ENCODE data around the gene PCOLCE2. TPM values are rescaled to one million over a fixed set of nuclear protein-coding genes. Genes with fewer than 3 reads are reported as not detected.
A peak's percentile ranks its signal among the peaks of the same experiment; 100 is the strongest.

PCOLCE2 gene
- total RNA-seq, 4 donors from 2014 or later = 5.2 to 9.1 (median 6.0) TPM; not detected in 1

DNA sequence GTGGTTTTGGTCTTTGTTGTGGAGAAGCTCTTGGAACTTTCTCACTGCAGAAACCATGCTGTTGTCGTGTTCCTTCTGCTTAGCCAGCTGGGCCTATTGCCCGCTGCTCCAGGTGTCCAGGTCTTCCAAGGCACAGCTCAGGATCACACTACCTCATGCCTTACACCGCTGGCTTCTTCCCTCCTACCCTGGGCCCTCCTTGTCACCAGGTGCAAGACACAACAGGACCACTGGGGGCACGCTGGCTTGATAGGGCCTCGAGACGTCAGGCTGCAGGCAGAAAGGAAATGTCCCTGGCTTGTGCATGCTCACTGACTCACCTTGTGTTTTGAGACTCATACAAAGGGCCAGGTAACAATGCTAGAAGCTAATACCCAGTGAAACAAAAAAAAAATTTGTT, 42.3 kb upstream of the PCOLCE2 start:
- Histone ChIP-seq H3K27me3 (no peaks in the 10 kb centered on the region), H3K4me3 (no peak overlapping the region), H3K4me1 (peaks cover 0 to 9% (median 3%) of the 10 kb centered on the region in 4 donors), H3K36me3 (no peaks in the 10 kb centered on the region), H3K27ac (no peak overlapping the region), H3K9me3 (no peaks in the 10 kb centered on the region)
- WGBS, 2 donors (ENCODE audit: low coverage in 1 of 2) = 53 to 71% methylated on average over 2 to 6 of the region's 6 CpGs
- in situ Hi-C loops (cut with MboI; ENCODE audit: low pct_ligation_motif_present in 1 of 4, low pct_unique_long_range_greater_than_20kb in 1 of 4, low sequenced_read_pairs in 3 of 4) = no loop called here
- intact Hi-C loops (cut with DNase I; ENCODE audit: low total_unique reads) = no loop called here
- TF ChIP-seq POLR2AphosphoS5 (IDR thresholded peaks at IDR 0.05) = no peak
- TF ChIP-seq, protein P1, sequence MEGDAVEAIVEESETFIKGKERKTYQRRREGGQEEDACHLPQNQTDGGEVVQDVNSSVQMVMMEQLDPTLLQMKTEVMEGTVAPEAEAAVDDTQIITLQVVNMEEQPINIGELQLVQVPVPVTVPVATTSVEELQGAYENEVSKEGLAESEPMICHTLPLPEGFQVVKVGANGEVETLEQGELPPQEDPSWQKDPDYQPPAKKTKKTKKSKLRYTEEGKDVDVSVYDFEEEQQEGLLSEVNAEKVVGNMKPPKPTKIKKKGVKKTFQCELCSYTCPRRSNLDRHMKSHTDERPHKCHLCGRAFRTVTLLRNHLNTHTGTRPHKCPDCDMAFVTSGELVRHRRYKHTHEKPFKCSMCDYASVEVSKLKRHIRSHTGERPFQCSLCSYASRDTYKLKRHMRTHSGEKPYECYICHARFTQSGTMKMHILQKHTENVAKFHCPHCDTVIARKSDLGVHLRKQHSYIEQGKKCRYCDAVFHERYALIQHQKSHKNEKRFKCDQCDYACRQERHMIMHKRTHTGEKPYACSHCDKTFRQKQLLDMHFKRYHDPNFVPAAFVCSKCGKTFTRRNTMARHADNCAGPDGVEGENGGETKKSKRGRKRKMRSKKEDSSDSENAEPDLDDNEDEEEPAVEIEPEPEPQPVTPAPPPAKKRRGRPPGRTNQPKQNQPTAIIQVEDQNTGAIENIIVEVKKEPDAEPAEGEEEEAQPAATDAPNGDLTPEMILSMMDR (IDR thresholded peaks at IDR 0.05) = no peak
- no peak for TF ChIP-seq POLR2A (IDR thresholded peaks at IDR 0.05)
- no peak for TF ChIP-seq EP300 (IDR thresholded peaks at IDR 0.05; ENCODE audit: low read depth)
- peak; percentile 14 for DNase-seq

DNA sequence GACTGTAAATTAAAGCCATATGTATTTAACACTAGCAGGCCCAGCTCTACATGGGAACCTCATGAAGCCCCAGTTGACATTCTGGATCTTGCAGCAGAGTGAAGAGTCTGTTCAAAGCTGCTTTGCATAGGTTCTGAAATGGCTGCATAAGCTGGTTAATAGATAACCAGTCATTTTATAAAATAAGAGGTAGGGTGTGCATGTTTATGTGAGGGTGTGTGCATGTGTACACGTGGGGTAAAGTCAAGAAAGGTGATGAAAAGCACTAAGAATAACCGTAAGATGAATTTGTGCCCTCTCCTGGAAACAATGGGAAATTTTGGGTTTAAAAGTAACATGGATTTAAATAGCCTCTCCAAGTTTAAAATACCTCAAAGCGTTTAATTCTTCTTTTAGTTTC, 41.6 kb upstream of the PCOLCE2 start:
- TF ChIP-seq POLR2A (IDR thresholded peaks at IDR 0.05) (no peak), POLR2AphosphoS5 (IDR thresholded peaks at IDR 0.05) (no peak)
- TF ChIP-seq, protein P1 (IDR thresholded peaks at IDR 0.05) = peak in 1 of 5 experiments; percentile 27
- in situ Hi-C loops (cut with MboI; ENCODE audit: low pct_ligation_motif_present in 1 of 4, low pct_unique_long_range_greater_than_20kb in 1 of 4, low sequenced_read_pairs in 3 of 4) = no loop called here
- DNase-seq = no peak

DNA sequence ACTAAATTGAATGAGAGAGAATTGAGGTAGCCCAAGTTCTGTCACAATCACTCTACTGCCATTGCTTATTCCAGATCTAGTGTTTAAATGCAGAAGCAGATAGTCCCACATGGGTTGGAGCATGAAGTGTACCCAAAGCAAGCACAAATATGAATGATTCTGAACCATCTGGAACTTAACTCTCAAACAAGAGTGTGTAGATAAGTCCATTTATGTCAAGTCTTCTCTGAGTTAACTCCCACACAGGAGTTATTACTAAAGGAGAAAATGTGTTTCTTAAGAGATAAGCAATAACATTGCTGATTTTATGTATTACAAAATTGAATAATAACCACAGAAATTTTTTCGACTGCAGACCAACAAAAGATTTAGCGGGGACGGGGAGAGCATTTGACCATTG, 41.0 kb upstream of the PCOLCE2 start:
- TF ChIP-seq POLR2AphosphoS5 (IDR thresholded peaks at IDR 0.05) = no peak
- no peak for TF ChIP-seq EP300 (IDR thresholded peaks at IDR 0.05; ENCODE audit: low read depth)
- H3K4me3 ChIP-seq = no peak overlapping the region
- in situ Hi-C loops (cut with MboI; ENCODE audit: low pct_ligation_motif_present in 1 of 4, low pct_unique_long_range_greater_than_20kb in 1 of 4, low sequenced_read_pairs in 3 of 4) = no loop called here
- no peaks in the 10 kb centered on the region for H3K27me3 ChIP-seq
- peaks cover 0 to 9% (median 3%) of the 10 kb centered on the region in 4 donors for H3K4me1 ChIP-seq
- H3K9me3 ChIP-seq = no peaks in the 10 kb centered on the region
- DNase-seq = no peak
- no peaks in the 10 kb centered on the region for H3K36me3 ChIP-seq
- WGBS, 2 donors (ENCODE audit: low coverage in 1 of 2) = 90 to 98% methylated on average over 3 of the region's 3 CpGs
- peak overlapping the region in 1 of 4 donors; percentile 12 for H3K27ac ChIP-seq
- intact Hi-C loops (cut with DNase I; ENCODE audit: low total_unique reads) = no loop called here

More for the DNA sequence above, 41.6 kb upstream of the PCOLCE2 start:
- peak overlapping the region in 1 of 4 donors; percentile 12 for H3K27ac ChIP-seq
- 44 to 46% methylated on average over 3 of the region's 3 CpGs for WGBS, 2 donors (ENCODE audit: low coverage in 1 of 2)
- no peaks in the 10 kb centered on the region for H3K36me3 ChIP-seq
- no peaks in the 10 kb centered on the region for H3K9me3 ChIP-seq
- peaks cover 0 to 9% (median 3%) of the 10 kb centered on the region in 4 donors for H3K4me1 ChIP-seq
- intact Hi-C loops (cut with DNase I; ENCODE audit: low total_unique reads) = no loop called here
- no peak overlapping the region for H3K4me3 ChIP-seq
- H3K27me3 ChIP-seq = no peaks in the 10 kb centered on the region

DNA sequence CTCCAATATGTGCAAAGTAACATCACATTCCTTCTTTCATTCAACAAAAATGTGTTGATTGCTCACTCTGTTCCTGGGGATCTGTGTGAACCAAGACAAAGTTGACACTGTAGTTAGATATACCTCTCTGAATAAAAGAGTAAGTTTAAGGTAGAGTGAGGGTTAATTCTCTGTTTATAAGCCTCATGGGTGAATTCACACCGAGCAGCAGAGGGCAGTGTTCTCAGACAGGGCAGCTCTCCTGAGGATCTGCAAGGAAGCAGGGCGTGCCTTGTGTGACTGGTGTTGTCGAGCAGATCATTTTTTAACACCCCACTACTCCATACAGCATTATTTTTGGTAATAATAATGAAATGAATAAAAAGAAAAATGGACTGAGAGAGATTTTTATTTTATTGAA, 40.2 kb upstream of the PCOLCE2 start:
- WGBS, 2 donors (ENCODE audit: low coverage in 1 of 2) = 18 to 25% methylated on average over 3 of the region's 3 CpGs
- Histone ChIP-seq H3K36me3 (no peaks in the 10 kb centered on the region), H3K27ac (no peak overlapping the region), H3K4me1 (peaks cover 0 to 9% (median 3%) of the 10 kb centered on the region in 4 donors), H3K9me3 (peaks cover 0 to 1% of the 10 kb centered on the region in 2 donors), H3K4me3 (no peak overlapping the region), H3K27me3 (no peaks in the 10 kb centered on the region)
- DNase-seq = peak; percentile 65
- no peak for TF ChIP-seq POLR2AphosphoS5 (IDR thresholded peaks at IDR 0.05)
- TF ChIP-seq, protein P1 (IDR thresholded peaks at IDR 0.05) = peak; percentile 12 to 52 (median 48)
- no peak for TF ChIP-seq EP300 (IDR thresholded peaks at IDR 0.05; ENCODE audit: low read depth)
- in situ Hi-C loops (cut with MboI; ENCODE audit: low pct_ligation_motif_present in 1 of 4, low pct_unique_long_range_greater_than_20kb in 1 of 4, low sequenced_read_pairs in 3 of 4) (no loop called here), intact Hi-C loops (cut with DNase I; ENCODE audit: low total_unique reads) (no loop called here)

DNA sequence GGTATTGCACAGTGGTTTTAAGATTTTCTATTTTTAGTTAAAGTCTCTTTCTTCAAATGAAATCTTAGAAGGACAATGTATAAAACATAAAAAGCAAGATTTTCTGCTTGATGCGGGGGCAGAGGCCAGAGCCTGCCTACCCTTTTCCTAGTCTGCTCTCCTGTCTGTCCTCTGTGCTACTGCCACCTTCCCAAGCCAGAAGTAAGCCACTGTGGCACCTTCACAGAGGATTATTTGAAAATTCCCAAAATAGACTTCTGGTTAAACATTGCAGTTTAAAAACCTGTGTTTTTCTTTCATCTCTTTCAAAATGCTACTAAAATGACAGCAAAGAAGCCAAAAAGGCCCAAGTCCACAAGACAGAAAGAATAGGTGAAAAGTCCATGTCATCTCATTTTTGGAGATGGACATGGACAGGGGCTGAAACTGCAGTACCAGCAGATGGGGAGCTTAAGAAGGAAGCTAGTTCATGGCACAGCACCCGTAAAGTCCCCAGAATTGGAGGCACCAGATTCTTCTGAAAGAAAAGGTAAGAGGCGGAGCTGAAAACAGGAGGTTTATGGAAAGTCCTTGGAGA, 37.6 kb upstream of the PCOLCE2 start:
- no peaks in the 10 kb centered on the region for H3K27me3 ChIP-seq
- in situ Hi-C loops (cut with MboI; ENCODE audit: low pct_ligation_motif_present in 1 of 4, low pct_unique_long_range_greater_than_20kb in 1 of 4, low sequenced_read_pairs in 3 of 4) = no loop called here
- no peak overlapping the region for H3K27ac ChIP-seq
- no peak for DNase-seq
- H3K4me1 ChIP-seq = peaks cover 0 to 9% (median 3%) of the 10 kb centered on the region in 4 donors
- 82 to 87% methylated on average over 3 of the region's 3 CpGs for WGBS, 2 donors (ENCODE audit: low coverage in 1 of 2)
- TF ChIP-seq, protein P1 (IDR thresholded peaks at IDR 0.05) = no peak
- TF ChIP-seq POLR2AphosphoS5 (IDR thresholded peaks at IDR 0.05) (no peak), EP300 (IDR thresholded peaks at IDR 0.05; ENCODE audit: low read depth) (no peak), POLR2A (IDR thresholded peaks at IDR 0.05) (no peak)
- H3K4me3 ChIP-seq = no peak overlapping the region
- peaks cover 0 to 5% of the 10 kb centered on the region in 2 donors for H3K9me3 ChIP-seq
- H3K36me3 ChIP-seq = no peaks in the 10 kb centered on the region
- intact Hi-C loops (cut with DNase I; ENCODE audit: low total_unique reads) = no loop called here

Data from transverse colon (tissue), 4 donors.